ENCODE measurements around the gene KIF2C.

GRCh38 chr1:44739307-44740178 is at the start of gene KIF2C:
- TF ChIP-seq, protein P1, sequence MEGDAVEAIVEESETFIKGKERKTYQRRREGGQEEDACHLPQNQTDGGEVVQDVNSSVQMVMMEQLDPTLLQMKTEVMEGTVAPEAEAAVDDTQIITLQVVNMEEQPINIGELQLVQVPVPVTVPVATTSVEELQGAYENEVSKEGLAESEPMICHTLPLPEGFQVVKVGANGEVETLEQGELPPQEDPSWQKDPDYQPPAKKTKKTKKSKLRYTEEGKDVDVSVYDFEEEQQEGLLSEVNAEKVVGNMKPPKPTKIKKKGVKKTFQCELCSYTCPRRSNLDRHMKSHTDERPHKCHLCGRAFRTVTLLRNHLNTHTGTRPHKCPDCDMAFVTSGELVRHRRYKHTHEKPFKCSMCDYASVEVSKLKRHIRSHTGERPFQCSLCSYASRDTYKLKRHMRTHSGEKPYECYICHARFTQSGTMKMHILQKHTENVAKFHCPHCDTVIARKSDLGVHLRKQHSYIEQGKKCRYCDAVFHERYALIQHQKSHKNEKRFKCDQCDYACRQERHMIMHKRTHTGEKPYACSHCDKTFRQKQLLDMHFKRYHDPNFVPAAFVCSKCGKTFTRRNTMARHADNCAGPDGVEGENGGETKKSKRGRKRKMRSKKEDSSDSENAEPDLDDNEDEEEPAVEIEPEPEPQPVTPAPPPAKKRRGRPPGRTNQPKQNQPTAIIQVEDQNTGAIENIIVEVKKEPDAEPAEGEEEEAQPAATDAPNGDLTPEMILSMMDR (IDR thresholded peaks at IDR 0.05 in 8 of 11, conservative IDR thresholded peaks at IDR 0.05 in 3 of 11), result peak in 5 of 11 experiments; percentile 13 to 65 (median 47)
- TF ChIP-seq POLR2AphosphoS5 (IDR thresholded peaks at IDR 0.05), result peak; percentile 94 to 97 (median 96)

Measured in spleen (tissue), 7 donors.